IMR-90 (cell line): Measurements from ENCODE around the gene PFDN1. TPM values are rescaled to one million over a fixed set of nuclear protein-coding genes. Genes with fewer than 3 reads are reported as not detected.

Source experiments
- ATAC-seq: fragments of 200-7000 bp; cut with Tn5 transposase; 2 replicates; pipeline ENCODE4 v1.9.1; 2020; ENCODE audit warnings: low read depth, mild to moderate bottlenecking, moderate library complexity
- BruUV-seq: library from RNA; stranded (reverse); fragments of 400-500 nt; replicated peaks from 2 replicates; lab custom pipeline; 2021; lab: Mats Ljungman, UMichigan
- CTCF ChIA-PET: fragments of 300-600 bp; formaldehyde crosslinking; extraction: SDS; loops from one replicate; lab custom pipeline; 2021; ENCODE audit warnings: antibody characterized with exemption; lab: Yijun Ruan, JAX
- POLR2A ChIA-PET: fragments of 300-600 bp; sonication (Branson Sonifier 250); formaldehyde crosslinking; loops from one replicate; lab custom pipeline; 2022; ENCODE audit warnings: antibody characterized with exemption; ENCODE audit not compliant: unreplicated experiment; lab: Charles Lee
- DNase-seq: peaks from one replicate; pipeline ENCODE4 v3.0.0; 2013
- H2AFZ ChIP-seq: replicated peaks from 2 replicates; pipeline ENCODE3; 2013; ENCODE audit warnings: low read length, mild to moderate bottlenecking; ENCODE audit not compliant: poor library complexity
- H2AK5ac ChIP-seq: 2 replicates; pipeline ENCODE4 v1.6.1; 2013; ENCODE audit warnings: low read depth, low read length, inconsistent platforms
- H2AK9ac ChIP-seq: replicated peaks from 2 replicates; pipeline ENCODE3; 2013; ENCODE audit warnings: mild to moderate bottlenecking, low read depth, low read length, moderate library complexity; ENCODE audit not compliant: poor library complexity
- H2BK120ac ChIP-seq: 2 replicates; pipeline ENCODE4 v1.6.1; 2013; ENCODE audit warnings: low read depth, low read length, inconsistent platforms
- H2BK15ac ChIP-seq: 3 replicates; pipeline ENCODE4 v1.6.1; 2013; ENCODE audit warnings: low read depth, low read length, inconsistent platforms
- H2BK20ac ChIP-seq: 2 replicates; pipeline ENCODE4 v1.6.1; 2013; ENCODE audit warnings: low read depth, mild to moderate bottlenecking, inconsistent platforms, low read length, moderate library complexity
- H2BK5ac ChIP-seq: 2 replicates; pipeline ENCODE4 v1.6.1; 2013; ENCODE audit warnings: mild to moderate bottlenecking, low read depth, low read length, inconsistent platforms; ENCODE audit not compliant: poor library complexity, severe bottlenecking
- H3K14ac ChIP-seq: replicated peaks from 2 replicates; pipeline ENCODE4 v1.6.1; 2013; ENCODE audit warnings: low read depth, low read length, inconsistent platforms
- H3K18ac ChIP-seq: 2 replicates; pipeline ENCODE4 v1.6.1; 2013; ENCODE audit warnings: low read depth, low read length, control low read depth
- H3K23ac ChIP-seq: 2 replicates; pipeline ENCODE4 v1.6.1; 2013; ENCODE audit warnings: low read depth, low read length, inconsistent platforms
- H3K27ac ChIP-seq: 2 replicates; pipeline ENCODE4 v1.5.1; 2013; ENCODE audit warnings: mild to moderate bottlenecking, control low read depth, low read length; ENCODE audit not compliant: insufficient read depth
- H3K27me3 ChIP-seq: 2 replicates; pipeline ENCODE4 v1.6.1; 2013; ENCODE audit warnings: low read length; ENCODE audit not compliant: control insufficient read depth, insufficient read depth
- H3K36me3 ChIP-seq: 2 replicates; pipeline ENCODE4 v1.6.1; 2013; ENCODE audit warnings: low read length, mixed read lengths; ENCODE audit not compliant: control insufficient read depth, insufficient read depth
- H3K4ac ChIP-seq: 2 replicates; pipeline ENCODE4 v1.6.1; 2013; ENCODE audit warnings: low read depth, low read length, inconsistent platforms
- H3K4me1 ChIP-seq: 2 replicates; pipeline ENCODE4 v1.6.1; 2013; ENCODE audit warnings: low read length, mixed read lengths; ENCODE audit not compliant: control insufficient read depth, insufficient read depth
- H3K4me2 ChIP-seq: 2 replicates; pipeline ENCODE4 v1.6.1; 2013; ENCODE audit warnings: low read depth, mild to moderate bottlenecking, control low read depth, low read length, moderate library complexity
- H3K4me3 ChIP-seq: 2 replicates; pipeline ENCODE4 v1.5.1; 2013; ENCODE audit warnings: low read depth, mild to moderate bottlenecking, control low read depth, low read length, moderate library complexity; ENCODE audit not compliant: insufficient read depth
- H3K56ac ChIP-seq: 2 replicates; pipeline ENCODE4 v1.6.1; 2013; ENCODE audit warnings: low read length, inconsistent platforms; ENCODE audit not compliant: insufficient read depth; ENCODE audit errors: extremely low read depth
- H3K79me1 ChIP-seq, 2 experiments: 2 replicates each; pipeline ENCODE4 v1.6.1; 2013; ENCODE audit warnings: low read length in 2 of 2, inconsistent platforms in 1 of 2, low read depth in 1 of 2
- H3K9ac ChIP-seq: 2 replicates; pipeline ENCODE4 v1.6.1; 2013; ENCODE audit warnings: low read depth, low read length, control low read depth
- H3K9me1 ChIP-seq: 2 replicates; pipeline ENCODE4 v1.6.1; 2013; ENCODE audit warnings: low read length, inconsistent platforms; ENCODE audit not compliant: insufficient read depth
- H3K9me3 ChIP-seq: 2 replicates; pipeline ENCODE4 v1.6.1; 2013; ENCODE audit warnings: low read length; ENCODE audit not compliant: control insufficient read depth, insufficient read depth
- H4K20me1 ChIP-seq: 2 replicates; pipeline ENCODE4 v1.6.1; 2013; ENCODE audit warnings: low read length, inconsistent platforms; ENCODE audit not compliant: insufficient read depth
- H4K5ac ChIP-seq: 2 replicates; pipeline ENCODE4 v1.6.1; 2013; ENCODE audit warnings: mild to moderate bottlenecking, low read depth, low read length, control low read depth
- H4K8ac ChIP-seq, 2 experiments: 2 replicates each; pipeline ENCODE4 v1.6.1; 2013; ENCODE audit warnings: low read depth in 2 of 2, low read length in 2 of 2, control low read depth in 1 of 2, inconsistent platforms in 1 of 2
- H4K91ac ChIP-seq: 2 replicates; pipeline ENCODE4 v1.6.1; 2013; ENCODE audit warnings: low read depth, low read length, inconsistent platforms; ENCODE audit not compliant: insufficient read depth
- BHLHE40 ChIP-seq: fragments of 150-350 bp; IDR thresholded peaks from 2 replicates; pipeline ENCODE4 v1.6.1; 2016; ENCODE audit warnings: mild to moderate bottlenecking, low read depth, low read length
- CEBPB ChIP-seq: IDR thresholded peaks from 2 replicates; pipeline ENCODE4 v1.6.1; 2012; ENCODE audit warnings: low read depth, low read length, improper control_type of control experiment
- CHD1 ChIP-seq: IDR thresholded peaks from 2 replicates; pipeline ENCODE4 v1.6.1; 2012; ENCODE audit warnings: low read depth, low read length, improper control_type of control experiment
- ELK1 ChIP-seq: fragments of 150-350 bp; IDR thresholded peaks from 2 replicates; pipeline ENCODE4 v1.6.1; 2016; ENCODE audit warnings: low read depth, mild to moderate bottlenecking, low read length, moderate library complexity, borderline replicate concordance
- FOS ChIP-seq: fragments of 150-350 bp; IDR thresholded peaks from 2 replicates; pipeline ENCODE4 v1.6.1; 2016; ENCODE audit warnings: low read depth, low read length
- MAFK ChIP-seq: IDR thresholded peaks from 2 replicates; pipeline ENCODE4 v1.6.1; 2012; ENCODE audit warnings: low read depth, low read length, improper control_type of control experiment
- MAZ ChIP-seq: IDR thresholded peaks from 2 replicates; pipeline ENCODE4 v1.6.1; 2012; ENCODE audit warnings: low read depth, mild to moderate bottlenecking, low read length, improper control_type of control experiment, moderate library complexity, borderline replicate concordance
- MXI1 ChIP-seq: IDR thresholded peaks from 2 replicates; pipeline ENCODE4 v1.6.1; 2012; ENCODE audit warnings: low read depth, mild to moderate bottlenecking, low read length, moderate library complexity, borderline replicate concordance
- NFE2L2 ChIP-seq: fragments of 150-350 bp; IDR thresholded peaks from 2 replicates; pipeline ENCODE4 v1.6.1; 2016; ENCODE audit warnings: low read depth, mild to moderate bottlenecking, low read length
- POLR2A ChIP-seq: IDR thresholded peaks from 2 replicates; pipeline ENCODE4 v1.6.1; 2012; ENCODE audit warnings: mild to moderate bottlenecking, low read depth, low read length
- RAD21 ChIP-seq: IDR thresholded peaks from 2 replicates; pipeline ENCODE4 v1.6.1; 2012; ENCODE audit warnings: low read length, improper control_type of control experiment
- RCOR1 ChIP-seq: IDR thresholded peaks from 2 replicates; pipeline ENCODE4 v1.6.1; 2012; ENCODE audit warnings: mild to moderate bottlenecking, low read length, improper control_type of control experiment; ENCODE audit not compliant: insufficient replicate concordance
- RFX5 ChIP-seq: IDR thresholded peaks from 2 replicates; pipeline ENCODE4 v1.8.0; 2012; ENCODE audit warnings: low read depth, mild to moderate bottlenecking, low read length, moderate library complexity
- SMC3 ChIP-seq: fragments of 150-350 bp; IDR thresholded peaks from 2 replicates; pipeline ENCODE4 v1.6.1; 2016; ENCODE audit warnings: low read depth, mild to moderate bottlenecking, antibody characterized with exemption, low read length, moderate library complexity
- USF2 ChIP-seq: fragments of 150-350 bp; IDR thresholded peaks from 2 replicates; pipeline ENCODE4 v1.6.1; 2017; ENCODE audit warnings: mild to moderate bottlenecking, antibody characterized with exemption, low read length, low read depth
- WGBS, 2 experiments: methylation state at CpG; one replicate each; pipeline versions ENCODE4 v1.1.5 to v1.1.7; 2013; ENCODE audit warnings: missing lambda C conversion rate in 2 of 2; ENCODE audit not compliant: insufficient read length in 1 of 2; ENCODE audit errors: extremely low coverage in 2 of 2; 5-methylcytosine and 5-hydroxymethylcytosine counted together
- dilution Hi-C: fragments of 300-500 bp; cut with HindIII; formaldehyde crosslinking; loops from one replicate; pipeline ENCODE4 v1.14.3; 2018; ENCODE audit warnings: low sequenced_read_pairs; ENCODE audit not compliant: unreplicated experiment
- in situ Hi-C: fragments of 300-500 bp; cut with MboI; formaldehyde crosslinking; loops from 3 replicates; pipeline ENCODE4 v1.14.3; 2019; ENCODE audit warnings: low sequenced_read_pairs, inconsistent platforms, mixed read lengths
- intact Hi-C: fragments of 100-400 bp; cut with micrococcal nuclease; formaldehyde crosslinking; loops from 2 replicates; pipeline ENCODE4 v1.10.0; 2022
- polyA plus RNA-seq, 3 experiments: library from polyadenylated mRNA; depleted of rRNA; stranded (reverse); fragments of >200 nt; gene quantifications; 2 replicates each; pipeline ENCODE4 v1.2.3, GENCODE V29; 2012; ENCODE audit warnings: low replicate concordance in 1 of 3
- total RNA-seq: library from RNA; depleted of rRNA; stranded (reverse); fragments of >200 nt; gene quantifications from 2 replicates; pipeline ENCODE4 v1.2.3, GENCODE V29; 2012
- TF ChIP-seq, protein P1 (sequence below): conservative IDR thresholded peaks from 2 replicates; pipeline ENCODE4 v1.5.1; 2012; ENCODE audit warnings: mild to moderate bottlenecking, low read depth, low read length, improper control_type of control experiment

PFDN1 gene
- total and polyA plus RNA-seq, 2 of the 4 experiments (the other 2 are of a cell fraction): 98.8 to 134 TPM

DNA sequence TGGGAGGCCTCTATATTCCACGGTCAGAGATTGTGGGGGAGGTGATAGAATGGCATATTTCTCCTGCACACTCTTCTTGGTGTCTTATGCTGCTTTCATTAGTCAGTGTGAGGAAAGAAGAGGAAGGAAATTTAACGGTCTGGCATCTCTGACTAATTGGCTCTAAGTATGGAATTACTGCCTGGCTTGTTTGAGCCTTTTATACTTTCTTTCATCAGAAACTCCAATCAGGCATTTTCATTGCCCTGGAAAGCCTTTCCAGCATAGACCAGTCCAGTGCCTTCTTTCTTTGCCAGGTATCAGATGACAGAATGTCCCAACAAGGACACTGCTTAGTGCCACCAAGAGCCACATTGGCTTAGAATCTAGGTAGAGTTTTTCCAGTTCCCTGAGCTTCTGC is 97.7 kb downstream of the PFDN1 start:
- Histone ChIP-seq H3K79me1 (no peaks in the 10 kb centered on the region), H2BK120ac (no peak overlapping the region), H3K14ac (no peak overlapping the region), H3K56ac (no peak overlapping the region), H3K4ac (no peak overlapping the region), H3K4me1 (no peaks in the 10 kb centered on the region), H3K4me2 (no peak overlapping the region), H3K23ac (no peak overlapping the region), H2BK5ac (no peak overlapping the region), H4K91ac (no peak overlapping the region), H2BK20ac (no peak overlapping the region), H3K9ac (no peak overlapping the region), H3K4me3 (no peak overlapping the region), H3K9me1 (no peaks in the 10 kb centered on the region), H2AK9ac (no peak overlapping the region), H3K27me3 (no peaks in the 10 kb centered on the region), H4K8ac (no peak overlapping the region), H3K36me3 (no peaks in the 10 kb centered on the region), H4K5ac (no peak overlapping the region), H3K18ac (no peak overlapping the region), H4K20me1 (no peaks in the 10 kb centered on the region), H3K9me3 (no peaks in the 10 kb centered on the region), H2BK15ac (no peak overlapping the region), H2AK5ac (no peak overlapping the region), H2AFZ (no peak overlapping the region), H3K27ac (no peak overlapping the region)
- TF ChIP-seq RCOR1 (no peak), MAZ (no peak), RFX5 (no peak), BHLHE40 (no peak), NFE2L2 (no peak), RAD21 (no peak), CEBPB (no peak), FOS (no peak), MXI1 (no peak), SMC3 (no peak), POLR2A (no peak), USF2 (no peak), MAFK (no peak), ELK1 (no peak), CHD1 (no peak)
- TF ChIP-seq, protein P1, sequence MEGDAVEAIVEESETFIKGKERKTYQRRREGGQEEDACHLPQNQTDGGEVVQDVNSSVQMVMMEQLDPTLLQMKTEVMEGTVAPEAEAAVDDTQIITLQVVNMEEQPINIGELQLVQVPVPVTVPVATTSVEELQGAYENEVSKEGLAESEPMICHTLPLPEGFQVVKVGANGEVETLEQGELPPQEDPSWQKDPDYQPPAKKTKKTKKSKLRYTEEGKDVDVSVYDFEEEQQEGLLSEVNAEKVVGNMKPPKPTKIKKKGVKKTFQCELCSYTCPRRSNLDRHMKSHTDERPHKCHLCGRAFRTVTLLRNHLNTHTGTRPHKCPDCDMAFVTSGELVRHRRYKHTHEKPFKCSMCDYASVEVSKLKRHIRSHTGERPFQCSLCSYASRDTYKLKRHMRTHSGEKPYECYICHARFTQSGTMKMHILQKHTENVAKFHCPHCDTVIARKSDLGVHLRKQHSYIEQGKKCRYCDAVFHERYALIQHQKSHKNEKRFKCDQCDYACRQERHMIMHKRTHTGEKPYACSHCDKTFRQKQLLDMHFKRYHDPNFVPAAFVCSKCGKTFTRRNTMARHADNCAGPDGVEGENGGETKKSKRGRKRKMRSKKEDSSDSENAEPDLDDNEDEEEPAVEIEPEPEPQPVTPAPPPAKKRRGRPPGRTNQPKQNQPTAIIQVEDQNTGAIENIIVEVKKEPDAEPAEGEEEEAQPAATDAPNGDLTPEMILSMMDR: no peak
- dilution Hi-C loops: no loop called here
- ATAC-seq: no peak
- ChIA-PET POLR2A (no interaction called here), CTCF (no interaction called here)
- no TSS peak for BruUV-seq
- no peak for DNase-seq
- intact Hi-C loops: no loop called here
- in situ Hi-C loops: no loop called here
- no CpG with 5 or more reads among the region's 2 CpGs for WGBS, 2 experiments
